Lung (tissue), 12 donors: ENCODE results near the gene RAPGEF2. TPM values are rescaled to one million over a fixed set of nuclear protein-coding genes. Genes with fewer than 3 reads are reported as not detected.

Experiments used
- ATAC-seq: fragments of 200-7000 bp; cut with Tn5 transposase; one replicate; pipeline ENCODE4 v1.9.1; 2020; ENCODE audit warnings: moderate number of reproducible peaks; ENCODE audit not compliant: insufficient read depth, low FRiP score
- DNase-seq, 3 donors: peaks; one replicate each; pipeline ENCODE4 v3.0.0-alpha.2; 2013 to 2017
- H3K27ac ChIP-seq, 2 donors: one replicate each; pipeline ENCODE4 v1.5.1; 2013; ENCODE audit warnings: mild to moderate bottlenecking in 2 of 2, moderate library complexity in 2 of 2, control low read depth in 1 of 2, inconsistent platforms in 1 of 2, low read depth in 1 of 2, low read length in 1 of 2
- H3K27me3 ChIP-seq, 3 donors: one replicate each; pipeline ENCODE4 v1.5.1; 2013; ENCODE audit warnings: low read length in 2 of 3; ENCODE audit not compliant: control insufficient read depth in 3 of 3, insufficient read depth in 3 of 3
- H3K36me3 ChIP-seq, 4 donors: one replicate each; pipeline ENCODE4 v1.5.1; 2013; ENCODE audit warnings: low read length in 4 of 4, mild to moderate bottlenecking in 1 of 4, moderate library complexity in 1 of 4; ENCODE audit not compliant: control insufficient read depth in 4 of 4, insufficient read depth in 4 of 4
- H3K4me1 ChIP-seq, 5 donors: one replicate each; pipeline ENCODE4 v1.5.1; 2013; ENCODE audit warnings: low read length in 5 of 5, mild to moderate bottlenecking in 2 of 5, moderate library complexity in 1 of 5; ENCODE audit not compliant: control insufficient read depth in 5 of 5, insufficient read depth in 5 of 5
- H3K4me3 ChIP-seq: one replicate; pipeline ENCODE4 v1.5.1; 2013; ENCODE audit warnings: mild to moderate bottlenecking, control low read depth, moderate library complexity
- H3K9ac ChIP-seq, 2 donors: one replicate each; pipeline ENCODE4 v1.5.1; 2013; ENCODE audit warnings: low read length in 2 of 2, control low read depth in 1 of 2; ENCODE audit not compliant: insufficient read depth in 1 of 2
- H3K9me3 ChIP-seq, 4 donors: one replicate each; pipeline ENCODE4 v1.5.1; 2013; ENCODE audit warnings: low read length in 3 of 4, mild to moderate bottlenecking in 1 of 4, moderate library complexity in 1 of 4; ENCODE audit not compliant: control insufficient read depth in 4 of 4, insufficient read depth in 3 of 4
- CTCF ChIP-seq: IDR thresholded peaks from 2 replicates; pipeline ENCODE4 v1.5.1; 2012; ENCODE audit warnings: mild to moderate bottlenecking; ENCODE audit errors: control extremely low read depth, extremely low read depth
- WGBS, 2 donors: extraction: QIAGEN DNeasy Blood & Tissue Kit; methylation state at CpG; one replicate each; pipeline ENCODE4 v1.1.7; 2013; 5-methylcytosine and 5-hydroxymethylcytosine counted together
- polyA plus RNA-seq, 2 donors: library from polyadenylated mRNA; stranded (reverse); fragments of 200-250 nt; gene quantifications; one replicate each; pipeline ENCODE4 v1.2.1, GENCODE V29; 2013
- total RNA-seq, 2 donors: library from RNA; depleted of rRNA in 1 of 2; stranded (reverse); fragments of >200 nt in 1 of 2; gene quantifications; one replicate each; pipeline ENCODE4 v1.2.1, GENCODE V29; 2014 to 2021
- donor health status: control.
- donor health status: control.
- donor health status: Bipolar disorder and iron deficiency.
- donor health status: healthy.
- donor health status: DM: yes; HTN: yes; CAD: no.

The RAPGEF2 gene
- total and polyA plus RNA-seq, 4 donors, result 8.6 to 88.7 (median 32.2) TPM

- Histone ChIP-seq H3K27ac (no peak overlapping the region), H3K27me3 (no peaks in the 10 kb centered on the region)
- 95% methylated on average over 2 of the region's 2 CpGs for WGBS, 2 donors
These were observed 187.6 kb downstream of the RAPGEF2 start for GRCh38 chr4:159290321-159291030.

GRCh38 chr4:159291176-159291575, 188.3 kb downstream of the RAPGEF2 start:
- no peak for TF ChIP-seq CTCF
- peaks cover 0 to 3% (median 0%) of the 10 kb centered on the region in 4 donors for H3K36me3 ChIP-seq
- no peak for ATAC-seq
- peaks cover 0 to 44% (median 0%) of the 10 kb centered on the region in 5 donors for H3K4me1 ChIP-seq
- H3K9ac ChIP-seq, result no peak overlapping the region
- H3K27ac ChIP-seq, result peak overlapping the region in 1 of 2 donors; percentile 23
- no peak overlapping the region for H3K4me3 ChIP-seq
- H3K9me3 ChIP-seq, result no peaks in the 10 kb centered on the region
- WGBS, 2 donors, result 91 to 98% methylated on average over 3 of the region's 3 CpGs
- no peaks in the 10 kb centered on the region for H3K27me3 ChIP-seq
- DNase-seq, result no peak

More at GRCh38 chr4:159290321-159291030, 187.6 kb downstream of the RAPGEF2 start:
- DNase-seq (no peak), ATAC-seq (no peak)
- TF ChIP-seq CTCF, result no peak
- Histone ChIP-seq H3K36me3 (peaks cover 0 to 3% (median 0%) of the 10 kb centered on the region in 4 donors), H3K4me1 (peaks cover 0 to 44% (median 0%) of the 10 kb centered on the region in 5 donors), H3K9me3 (no peaks in the 10 kb centered on the region), H3K9ac (no peak overlapping the region), H3K4me3 (no peak overlapping the region)

GRCh38 chr4:159292137-159292896, 189.4 kb downstream of the RAPGEF2 start:
- ATAC-seq, result no peak
- Histone ChIP-seq H3K36me3 (no peaks in the 10 kb centered on the region), H3K4me3 (no peak overlapping the region)

More at GRCh38 chr4:159292137-159292896, 189.4 kb downstream of the RAPGEF2 start:
- Histone ChIP-seq H3K27ac (no peak overlapping the region), H3K27me3 (no peaks in the 10 kb centered on the region), H3K9ac (no peak overlapping the region), H3K4me1 (peaks cover 0 to 46% (median 0%) of the 10 kb centered on the region in 5 donors), H3K9me3 (no peaks in the 10 kb centered on the region)
- no peak for DNase-seq
- no peak for TF ChIP-seq CTCF
- WGBS, 2 donors, result 96 to 99% methylated on average over 4 of the region's 4 CpGs
